ENCODE results near the gene KLK12.

Gene KLK12

GRCh38 chr19:51034704-51035103 is at the start of gene KLK12:
Gene KLK12 (minus strand): TSS chr19:51035002. CDS start chr19:51034621, 381 bp downstream.
- DNase-seq (ENCODE audit: low read depth in 2 of 2): no peak

GRCh38 chr19:51084505-51084904 is 49.7 kb upstream of the KLK12 start:
- no peak for DNase-seq (ENCODE audit: low read depth in 2 of 2)

- no peak for DNase-seq (ENCODE audit: low read depth in 2 of 2)
These were observed 49.0 kb upstream of the KLK12 start for GRCh38 chr19:51083783-51084182.

GRCh38 chr19:51083181-51083580 is 48.4 kb upstream of the KLK12 start:
- no peak for DNase-seq (ENCODE audit: low read depth in 2 of 2)

- DNase-seq (ENCODE audit: low read depth in 2 of 2): no peak
These were observed 47.8 kb upstream of the KLK12 start, which contains the start of gene KLK14 for GRCh38 chr19:51082611-51083010. Gene KLK14 (minus strand): TSS chr19:51082887. CDS start chr19:51082614, 273 bp downstream.

GRCh38 chr19:51081476-51081875 is 46.7 kb upstream of the KLK12 start:
- DNase-seq (ENCODE audit: low read depth in 2 of 2): no peak

- DNase-seq (ENCODE audit: low read depth in 2 of 2): no peak
These were observed 44.8 kb upstream of the KLK12 start for GRCh38 chr19:51079481-51080110.

- no peak for DNase-seq (ENCODE audit: low read depth in 2 of 2)
These were observed 43.9 kb upstream of the KLK12 start for GRCh38 chr19:51078731-51079130.

- no peak for DNase-seq (ENCODE audit: low read depth in 2 of 2)
These were observed 43.3 kb upstream of the KLK12 start for GRCh38 chr19:51078104-51078503.

GRCh38 chr19:51076631-51077213 is 41.9 kb upstream of the KLK12 start:
- DNase-seq (ENCODE audit: low read depth in 2 of 2): no peak

GRCh38 chr19:51075998-51076397 is 41.2 kb upstream of the KLK12 start:
- no peak for DNase-seq (ENCODE audit: low read depth in 2 of 2)

- no peak for DNase-seq (ENCODE audit: low read depth in 2 of 2)
These were observed 36.2 kb upstream of the KLK12 start for GRCh38 chr19:51071095-51071405.

- DNase-seq (ENCODE audit: low read depth in 2 of 2): no peak
These were observed 35.7 kb upstream of the KLK12 start for GRCh38 chr19:51070334-51071094.

- DNase-seq (ENCODE audit: low read depth in 2 of 2): no peak
These were observed 31.8 kb upstream of the KLK12 start for GRCh38 chr19:51066393-51067186.

GRCh38 chr19:51065221-51065960 is 30.6 kb upstream of the KLK12 start:
- DNase-seq (ENCODE audit: low read depth in 2 of 2): no peak

- DNase-seq (ENCODE audit: low read depth in 2 of 2): no peak
These were observed 29.9 kb upstream of the KLK12 start, which contains the start of gene KLK13 for GRCh38 chr19:51064534-51065220. Gene KLK13 (minus strand): TSS chr19:51065092. CDS start chr19:51065067, 25 bp downstream.

- no peak for DNase-seq (ENCODE audit: low read depth in 2 of 2)
These were observed 28.9 kb upstream of the KLK12 start for GRCh38 chr19:51063664-51064063.

- DNase-seq (ENCODE audit: low read depth in 2 of 2): no peak
These were observed 26.2 kb upstream of the KLK12 start for GRCh38 chr19:51060973-51061372.

GRCh38 chr19:51060336-51060735 is 25.5 kb upstream of the KLK12 start:
- DNase-seq (ENCODE audit: low read depth in 2 of 2): no peak

- no peak for DNase-seq (ENCODE audit: low read depth in 2 of 2)
These were observed 24.9 kb upstream of the KLK12 start for GRCh38 chr19:51059715-51060114.

GRCh38 chr19:51055866-51056265 is 21.1 kb upstream of the KLK12 start:
- no peak for DNase-seq (ENCODE audit: low read depth in 2 of 2)

Measured in fibroblast of skin of left biceps (primary cell).